GM20000 (cell line): ENCODE measurements around the gene CEP78.
A peak's percentile ranks its signal among the peaks of the same experiment; 100 is the strongest.
"Not testable (repeated sequence)": the region's sequence is repeated elsewhere in the genome, so short reads cannot be mapped to it uniquely, and the experiment has no call there.

ENCODE experiments used
- DNase-seq: peaks from one replicate; pipeline ENCODE4 v3.0.0; 2012; ENCODE audit warnings: low spot score
- CTCF ChIP-seq: IDR thresholded peaks from 2 replicates; pipeline ENCODE4 v1.5.1; 2012; ENCODE audit warnings: mild to moderate bottlenecking, control low read depth; ENCODE audit errors: extremely low read depth, missing control alignments

Gene CEP78

DNA sequence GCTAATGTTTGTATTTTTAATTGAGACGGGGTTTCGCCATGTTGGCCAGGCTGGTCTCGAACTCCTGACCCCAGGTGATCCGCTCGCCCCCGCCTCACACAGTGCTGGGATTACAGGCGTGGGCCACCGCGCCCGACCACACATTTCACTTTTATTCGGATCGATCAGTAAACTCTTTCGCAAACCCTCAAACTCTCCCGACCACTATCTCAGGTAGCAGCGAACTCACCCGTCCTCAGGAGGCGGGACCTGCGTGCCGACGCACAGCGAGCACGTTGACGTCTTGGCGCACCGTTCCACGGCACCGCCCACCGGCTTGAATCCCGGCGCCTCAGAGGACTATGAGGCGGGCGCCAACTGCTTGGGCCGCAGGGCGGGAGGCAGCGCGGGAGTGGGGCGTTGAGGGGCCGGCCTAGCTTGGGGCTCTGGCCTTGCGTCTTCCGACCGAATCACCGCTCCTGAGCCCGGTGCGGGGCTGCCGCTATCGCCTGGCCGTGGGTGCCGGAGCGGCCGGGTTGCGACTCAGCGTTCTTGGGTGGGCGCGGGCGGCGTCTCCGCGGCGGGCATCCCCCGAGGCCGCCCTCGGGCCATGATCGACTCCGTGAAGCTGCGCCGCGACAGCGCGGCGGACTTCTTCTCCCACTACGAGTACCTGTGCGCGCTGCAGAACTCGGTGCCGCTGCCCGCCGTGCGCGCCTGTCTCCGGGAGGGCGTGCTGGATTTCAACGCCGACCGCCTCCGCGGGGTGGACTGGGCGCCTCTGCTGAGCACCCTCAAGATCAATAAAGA lies at the start of gene CEP78:
CEP78 (plus strand) TSS at position 314 of the 789 bp plus-strand sequence; CDS start at position 590, 276 bp downstream.
- TF ChIP-seq CTCF = no peak
- DNase-seq = peak; percentile 94

GRCh38 chr9:78187763-78188484 lies 48.0 kb upstream of the CEP78 start:
- DNase-seq = no peak
- no peak for TF ChIP-seq CTCF

GRCh38 chr9:78188594-78188993 lies 47.3 kb upstream of the CEP78 start:
- TF ChIP-seq CTCF = no peak

DNA sequence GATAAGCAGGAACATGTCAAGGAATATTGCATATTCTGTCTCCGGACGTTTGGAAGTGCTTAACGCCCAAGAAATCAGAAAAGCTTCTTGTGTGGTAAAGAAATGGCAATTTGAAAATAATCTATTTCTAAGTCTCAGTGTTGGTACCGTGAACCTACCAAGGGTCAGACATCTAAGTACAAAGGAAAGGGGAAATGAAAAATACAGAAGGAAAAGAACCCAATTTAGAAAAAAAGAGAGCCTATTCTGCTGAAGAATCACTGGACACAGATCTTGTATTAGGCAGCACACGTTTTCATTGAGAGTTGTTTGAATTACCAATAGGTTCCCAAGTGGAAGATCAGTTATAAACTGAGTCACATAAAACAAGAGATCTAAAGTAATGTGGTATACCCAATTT lies 46.9 kb upstream of the CEP78 start:
- TF ChIP-seq CTCF = no peak
- DNase-seq = no peak

More at GRCh38 chr9:78188594-78188993, 47.3 kb upstream of the CEP78 start:
- DNase-seq = no peak

DNA sequence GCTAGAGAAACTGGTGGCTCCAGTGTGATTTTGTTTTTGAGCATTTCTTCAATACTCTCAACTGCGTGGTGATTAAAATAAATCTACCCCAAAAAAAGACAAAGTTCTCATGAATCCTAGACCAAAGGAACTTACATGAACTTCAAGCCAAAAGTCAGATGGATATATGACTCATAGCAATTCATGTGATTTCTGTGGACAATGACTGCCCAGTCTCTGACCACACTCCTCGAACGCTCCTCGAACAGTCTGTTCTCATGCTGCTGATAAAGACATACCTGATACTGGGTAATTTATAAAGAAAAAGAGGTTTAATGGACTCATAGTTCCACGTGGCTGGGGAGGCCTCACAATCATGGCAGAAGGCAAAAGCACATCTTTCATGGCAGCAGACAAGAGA lies 46.4 kb upstream of the CEP78 start:
- TF ChIP-seq CTCF = no peak
- DNase-seq = no peak

DNA sequence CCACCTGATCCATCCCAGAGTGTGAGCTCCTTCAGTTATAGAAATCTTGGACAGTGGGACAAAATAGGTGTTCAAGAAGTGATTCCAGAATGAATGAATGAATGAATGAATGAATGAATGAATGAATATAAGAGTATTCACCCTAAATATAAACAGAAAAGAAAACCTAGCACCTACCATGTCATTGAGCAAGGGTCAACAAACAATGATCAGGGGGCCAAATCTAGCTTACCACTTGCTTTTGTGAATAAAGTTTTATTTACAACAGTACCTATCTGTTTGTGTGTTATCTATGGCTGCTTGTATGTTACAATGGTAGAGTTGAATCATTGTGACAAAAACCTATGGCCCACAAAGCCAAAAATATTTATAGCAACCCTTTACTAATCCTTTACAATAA lies 43.9 kb upstream of the CEP78 start:
- DNase-seq = no peak
- TF ChIP-seq CTCF = no peak

- TF ChIP-seq CTCF = no peak
- DNase-seq = no peak
Measured at GRCh38 chr9:78196258-78196657, 39.6 kb upstream of the CEP78 start.

GRCh38 chr9:78201158-78201777 lies 34.6 kb upstream of the CEP78 start:
- DNase-seq = not testable (repeated sequence)
